NCI-H1694 (cell line): ENCODE measurements around the gene INAFM2.

ENCODE experiments used
- DNase-seq: peaks from one replicate; lab custom pipeline; 2025; lab: John Stamatoyannopoulos, UW

INAFM2 gene

GRCh38 chr15:40306908-40307307 lies 16.6 kb upstream of the INAFM2 start:
- DNase-seq = no peak

DNA sequence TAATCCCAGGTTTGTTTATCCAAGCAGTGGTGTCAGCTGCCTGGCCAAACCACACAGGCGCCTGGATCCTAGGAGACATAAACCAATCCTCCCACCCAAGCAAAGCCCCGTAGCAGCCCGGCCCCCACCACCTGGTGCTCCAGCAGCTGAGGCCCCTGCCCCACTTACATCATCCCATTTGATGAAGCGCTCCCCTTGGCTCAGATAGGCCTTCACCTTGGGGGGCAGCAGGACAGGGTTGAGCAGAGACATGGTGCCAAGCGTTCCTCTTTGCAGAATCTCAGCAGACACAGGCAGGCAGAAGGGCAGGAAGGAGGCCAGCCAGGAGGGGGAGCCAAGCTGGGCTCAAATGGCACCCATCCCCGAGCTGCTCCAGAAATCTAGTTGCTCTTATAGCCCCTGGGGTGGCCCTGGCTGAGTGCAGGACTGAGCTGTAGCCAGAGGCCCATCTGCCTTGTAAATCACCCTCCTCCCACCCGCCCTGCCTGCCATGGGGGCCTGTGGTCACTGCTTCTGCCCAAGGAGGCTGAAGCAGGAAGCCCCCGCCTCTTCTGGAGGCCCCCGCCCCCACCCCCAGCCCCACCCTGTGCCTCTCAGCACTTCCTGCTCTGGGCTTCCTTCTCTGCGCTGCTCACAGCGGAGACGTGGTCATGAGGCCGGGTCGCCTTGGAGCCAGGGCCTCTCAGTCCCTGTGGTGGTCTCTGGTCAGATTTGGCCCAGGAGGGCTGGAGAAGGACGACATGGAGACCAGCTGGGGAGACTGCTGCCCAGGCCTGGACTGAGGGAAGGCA lies 15.9 kb upstream of the INAFM2 start, which contains the start of gene PLCB2:
Gene PLCB2 (minus strand): TSS at position 515 of the 791 bp plus-strand sequence. CDS start 263 bp downstream, at position 252.
- DNase-seq = no peak

DNA sequence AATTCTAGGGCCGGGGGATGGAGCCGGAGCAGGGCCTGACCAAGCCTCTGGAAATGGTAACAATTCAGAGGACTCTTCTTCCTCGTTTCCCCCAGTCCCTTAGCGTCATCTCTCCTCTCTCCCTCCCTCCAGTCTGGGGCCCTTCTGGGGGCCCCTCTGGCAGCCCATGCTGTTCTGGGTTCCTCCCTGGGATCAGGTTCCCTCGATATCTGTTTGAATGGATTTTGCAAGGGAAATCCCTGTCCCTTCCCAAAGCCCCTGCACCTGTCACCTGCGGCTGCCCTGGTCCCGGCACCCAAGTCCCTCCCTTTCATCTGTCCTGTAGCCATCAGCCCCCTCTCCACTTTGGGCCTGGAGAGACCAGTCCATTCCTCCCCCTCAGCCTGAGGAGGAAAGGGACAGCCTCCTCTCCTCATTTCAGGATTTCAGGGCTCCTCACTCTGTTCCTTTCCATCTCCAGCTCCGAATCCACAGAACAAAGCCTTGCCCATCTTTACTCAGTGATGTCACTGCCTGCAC lies 14.1 kb upstream of the INAFM2 start:
- DNase-seq = no peak

- peak; percentile 45 for DNase-seq
Observed at GRCh38 chr15:40310001-40310959, 13.2 kb upstream of the INAFM2 start.

GRCh38 chr15:40310993-40311392 lies 12.5 kb upstream of the INAFM2 start:
- DNase-seq = no peak

DNA sequence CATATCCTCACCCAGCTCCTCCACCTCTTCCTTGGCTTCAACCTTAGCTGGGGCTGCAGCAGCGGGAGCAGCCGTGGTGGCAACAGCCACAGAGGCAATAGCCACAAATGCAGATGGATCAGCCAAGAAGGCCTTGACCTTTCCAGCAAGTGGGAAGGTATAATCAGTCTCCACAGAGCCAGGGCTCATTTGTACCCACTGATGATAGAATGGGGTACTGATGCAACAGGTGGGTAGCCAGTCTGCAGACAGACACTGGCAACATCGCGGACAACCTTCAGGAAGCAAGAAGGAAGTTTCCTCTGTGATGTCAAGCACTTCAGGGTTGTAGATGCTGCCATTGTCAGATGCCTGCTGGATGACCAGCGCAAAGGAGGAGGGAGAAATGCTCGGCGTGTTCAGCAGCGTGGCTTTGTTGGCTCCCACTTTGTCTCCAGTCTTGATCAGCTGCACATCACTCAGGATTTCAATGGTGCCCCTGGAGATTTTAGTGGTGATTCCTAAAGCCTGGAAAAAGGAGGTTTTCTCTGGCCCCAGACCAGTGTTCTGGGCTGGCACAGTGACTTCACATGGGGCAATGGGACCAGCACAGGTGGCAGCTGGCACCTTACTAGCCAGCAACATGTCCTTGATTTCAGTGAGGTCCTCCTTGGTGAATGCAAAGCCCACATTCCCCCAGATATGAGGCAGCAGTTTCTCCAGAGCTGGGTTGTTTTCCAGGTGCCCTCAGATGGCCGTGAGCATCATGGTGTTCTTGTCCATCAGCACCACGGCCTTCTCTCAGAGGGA lies 10.9 kb upstream of the INAFM2 start:
- no peak for DNase-seq

DNA sequence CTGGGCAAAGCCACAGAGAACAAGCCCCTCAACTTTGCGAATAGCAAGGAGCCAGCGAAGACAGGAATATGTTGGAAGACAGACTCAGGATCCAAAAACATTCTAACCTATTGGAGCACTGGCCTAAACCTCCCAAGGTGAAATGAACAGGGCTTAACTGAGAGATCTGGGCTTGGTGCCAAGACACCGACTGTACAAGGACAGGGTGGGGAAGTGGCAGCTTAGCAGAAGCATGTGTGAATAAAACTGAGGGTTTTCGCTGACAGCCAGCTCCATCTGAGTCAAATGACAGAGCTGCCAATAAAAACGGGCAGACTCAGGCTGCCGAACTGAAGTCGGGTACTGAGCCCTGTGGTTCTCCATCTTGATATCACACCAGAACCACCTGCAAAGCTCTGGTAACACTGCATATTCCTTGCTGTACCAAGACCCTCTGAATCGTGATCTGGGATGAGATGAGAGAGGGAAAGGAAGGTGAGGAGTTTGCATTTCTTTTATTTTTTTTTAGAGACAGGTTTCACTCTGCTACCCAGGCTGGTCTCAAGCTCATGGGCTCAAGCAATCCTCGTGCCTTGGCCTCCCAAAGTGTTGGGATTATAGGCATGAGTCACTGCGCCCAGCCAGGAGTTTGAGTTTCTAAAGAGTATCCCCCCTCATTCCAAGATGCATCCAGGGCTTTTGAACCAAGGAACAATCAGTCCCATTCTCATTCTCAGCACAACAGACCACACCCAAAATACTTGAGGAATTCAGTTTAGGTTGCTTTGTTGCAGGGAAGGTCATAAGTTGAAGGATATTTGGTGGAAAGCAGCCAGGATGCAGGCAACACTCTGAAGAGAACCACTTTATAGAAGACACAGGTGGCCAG lies 9.7 kb upstream of the INAFM2 start:
- peak; percentile 75 for DNase-seq

- DNase-seq = no peak
Observed at GRCh38 chr15:40314723-40315276, 8.7 kb upstream of the INAFM2 start.

GRCh38 chr15:40316931-40317330 lies 6.6 kb upstream of the INAFM2 start:
- no peak for DNase-seq

GRCh38 chr15:40317580-40317979 lies 5.9 kb upstream of the INAFM2 start:
- DNase-seq = no peak

DNA sequence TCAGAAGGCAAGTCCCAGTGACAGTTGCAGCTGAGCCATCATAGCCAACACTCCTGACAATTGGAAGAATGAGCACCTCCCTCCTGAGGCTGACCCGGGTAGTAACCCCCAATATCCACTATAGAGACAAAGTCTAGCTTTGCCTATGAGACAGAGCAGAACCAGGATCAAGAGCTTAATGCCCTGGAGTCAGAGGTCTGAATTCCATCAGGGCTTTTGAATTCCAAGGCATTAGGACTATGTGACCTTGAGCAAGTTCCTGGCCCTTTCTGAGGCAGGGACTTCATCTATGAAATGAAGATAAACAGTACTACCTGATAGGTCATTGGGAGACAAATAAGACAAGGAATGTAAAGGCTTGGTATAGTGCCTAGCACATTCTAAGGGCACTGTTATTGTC lies 3.1 kb upstream of the INAFM2 start:
- no peak for DNase-seq

- peak; percentile 37 for DNase-seq
Observed at GRCh38 chr15:40320931-40321371, 2.5 kb upstream of the INAFM2 start.

- no peak for DNase-seq
Observed at GRCh38 chr15:40322531-40323238, 807 bp upstream of the INAFM2 start.

- DNase-seq = no peak
Observed at GRCh38 chr15:40323953-40324937, 753 bp downstream of the INAFM2 start.

GRCh38 chr15:40325188-40325587 lies 1.7 kb downstream of the INAFM2 start:
- no peak for DNase-seq

DNA sequence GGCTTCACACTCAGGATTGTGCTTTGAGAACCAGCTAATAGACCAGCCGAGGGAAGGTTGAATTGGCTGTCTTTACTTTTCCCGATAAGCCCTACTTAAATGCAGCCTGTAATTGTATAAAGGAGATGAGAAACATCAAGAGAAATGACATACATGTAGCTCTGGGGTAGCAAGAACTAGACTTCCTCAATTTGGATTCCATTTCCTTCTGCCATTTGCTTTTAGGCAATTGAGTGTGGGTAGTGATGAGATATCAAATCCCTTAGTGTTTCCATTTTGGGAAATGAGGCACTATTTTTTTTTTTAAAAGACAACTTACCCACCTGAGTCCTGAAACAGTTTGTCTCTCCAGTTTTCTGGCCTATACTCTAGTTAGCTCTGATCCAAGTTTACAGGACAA lies 2.2 kb downstream of the INAFM2 start:
- DNase-seq = no peak

- no peak for DNase-seq
Observed at GRCh38 chr15:40327457-40327856, 4.0 kb downstream of the INAFM2 start.

DNA sequence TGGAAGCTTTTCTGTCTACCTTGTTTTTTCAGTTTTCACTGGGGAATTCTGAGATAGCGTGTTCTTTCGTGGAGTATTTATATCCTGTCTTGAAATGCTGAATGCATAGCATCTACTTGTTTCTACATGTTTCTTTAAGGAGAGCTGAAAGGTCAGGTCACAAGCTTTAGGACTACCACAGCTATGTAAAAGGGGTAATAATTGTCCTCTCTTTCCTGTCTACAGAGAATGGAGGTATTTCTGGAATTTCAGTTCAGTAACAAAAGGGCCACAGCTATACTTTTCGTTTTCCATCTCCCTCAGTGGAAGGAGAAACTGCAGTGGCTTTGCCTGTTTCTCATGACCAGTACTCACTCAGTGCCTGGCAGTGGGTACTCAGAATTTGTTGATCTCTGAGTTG lies 4.7 kb downstream of the INAFM2 start:
- DNase-seq = no peak

DNA sequence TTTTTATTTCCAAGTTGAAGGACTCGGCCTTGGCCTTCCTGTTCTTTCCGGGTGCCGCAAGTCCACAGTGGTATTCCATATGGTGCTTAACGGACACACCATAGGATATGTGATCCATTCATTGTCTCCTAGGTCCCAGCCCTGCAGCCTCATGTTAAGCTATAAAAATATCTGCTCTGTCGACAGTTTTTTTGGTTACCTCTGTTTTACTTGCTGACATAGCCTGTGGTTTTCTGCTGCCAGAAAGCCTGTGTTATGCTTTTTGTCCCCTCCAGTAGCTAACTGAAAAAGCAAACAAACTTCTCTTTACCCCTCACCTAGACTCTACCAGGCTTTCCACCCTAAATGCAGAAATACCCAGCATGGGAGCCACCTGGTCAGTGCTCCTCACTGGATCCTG lies 5.3 kb downstream of the INAFM2 start:
- no peak for DNase-seq
